Activated CD4-positive, alpha-beta T cell treated with anti-CD3 and anti-CD28 coated beads for 48 hours (primary cell): Measurements from ENCODE around the gene CELA2A.
"Not testable (repeated sequence)": the region's sequence is repeated elsewhere in the genome, so short reads cannot be mapped to it uniquely, and the experiment has no call there.

Experiments
- DNase-seq: peaks from one replicate; pipeline ENCODE4 v3.0.0-alpha.2; 2020

Gene CELA2A

GRCh38 chr1:15445390-15446122 lies 11.0 kb upstream of the CELA2A start:
- DNase-seq, result no peak

- no peak for DNase-seq
These were observed 10.3 kb upstream of the CELA2A start for GRCh38 chr1:15446212-15446611.

GRCh38 chr1:15448877-15449462 lies 7.6 kb upstream of the CELA2A start:
- no peak for DNase-seq

GRCh38 chr1:15449567-15449966 lies 7.0 kb upstream of the CELA2A start:
- DNase-seq, result no peak

- DNase-seq, result no peak
These were observed 5.4 kb upstream of the CELA2A start for GRCh38 chr1:15451014-15451722.

- DNase-seq, result no peak
These were observed 4.3 kb upstream of the CELA2A start for GRCh38 chr1:15452216-15452615.

- no peak for DNase-seq
These were observed 3.5 kb upstream of the CELA2A start for GRCh38 chr1:15452866-15453571.

- no peak for DNase-seq
These were observed 2.8 kb upstream of the CELA2A start for GRCh38 chr1:15453734-15454133.

GRCh38 chr1:15454256-15454655 lies 2.3 kb upstream of the CELA2A start:
- no peak for DNase-seq

- DNase-seq, result no peak
These were observed 1.0 kb upstream of the CELA2A start for GRCh38 chr1:15455522-15455921.

GRCh38 chr1:15457585-15457984 lies 1.1 kb downstream of the CELA2A start:
- no peak for DNase-seq

- not testable (repeated sequence) for DNase-seq
These were observed 1.9 kb downstream of the CELA2A start for GRCh38 chr1:15458388-15458787.

GRCh38 chr1:15459771-15460707 lies 3.5 kb downstream of the CELA2A start:
- no peak for DNase-seq

GRCh38 chr1:15460708-15461095 lies 4.2 kb downstream of the CELA2A start:
- DNase-seq, result no peak

GRCh38 chr1:15463064-15463800 lies 6.7 kb downstream of the CELA2A start:
- DNase-seq, result not testable (repeated sequence)

GRCh38 chr1:15463926-15464322 lies 7.4 kb downstream of the CELA2A start:
- not testable (repeated sequence) for DNase-seq

GRCh38 chr1:15465674-15466073 lies 9.1 kb downstream of the CELA2A start:
- no peak for DNase-seq

GRCh38 chr1:15466955-15467625 lies 10.6 kb downstream of the CELA2A start:
- not testable (repeated sequence) for DNase-seq

GRCh38 chr1:15468145-15468544 lies 11.6 kb downstream of the CELA2A start:
- no peak for DNase-seq

- DNase-seq, result no peak
These were observed 12.8 kb downstream of the CELA2A start for GRCh38 chr1:15469361-15469760.
